Gastrocnemius medialis (tissue), 4 donors: Measurements from ENCODE around the gene RALGAPA1.

Experiments used
- CTCF ChIP-seq, 5 experiments: fragments of 450-650 bp in 3 of 5; fragments of 200-600 bp in 2 of 5; sonication (generic) in 2 of 5; IDR thresholded peaks in 4 of 5; conservative IDR thresholded peaks in 1 of 5; 1 replicate in 4 of 5; 2 replicates in 1 of 5; pipeline ENCODE4 v1.5.1; 2016 to 2019; ENCODE audit warnings: antibody characterized with exemption in 5 of 5, mild to moderate bottlenecking in 3 of 5, moderate library complexity in 3 of 5
- POLR2A ChIP-seq, 2 donors: fragments of 450-650 bp; IDR thresholded peaks; one replicate each; pipeline ENCODE4 v1.6.1; 2017; ENCODE audit warnings: antibody characterized with exemption in 2 of 2, mild to moderate bottlenecking in 2 of 2, moderate library complexity in 2 of 2

- TF ChIP-seq POLR2A (IDR thresholded peaks at IDR 0.05) (no peak), CTCF (IDR thresholded peaks at IDR 0.05 in 4 of 5, conservative IDR thresholded peaks at IDR 0.05 in 1 of 5) (no peak)
Measured at GRCh38 chr14:35506461-35506860, 302.6 kb downstream of the RALGAPA1 start.
